Gastrocnemius medialis (tissue), 4 donors: Measurements from ENCODE around the gene CCL17. TPM values are rescaled to one million over a fixed set of nuclear protein-coding genes. Genes with fewer than 3 reads are reported as not detected.

ENCODE experiments used
- ATAC-seq, 2 donors: fragments of 150-250 bp; one replicate each; pipeline ENCODE4 v1.9.1; 2016
- DNase-seq, 2 donors: peaks; one replicate each; pipeline ENCODE4 v3.0.0-alpha.2; 2019
- H3K27ac ChIP-seq, 4 donors: fragments of 200-600 bp; sonication (generic); 1 replicate in 1 of 4; 2 replicates in 3 of 4; pipeline ENCODE4 v1.5.1; 2016 to 2018; ENCODE audit warnings: mild to moderate bottlenecking in 2 of 4, moderate library complexity in 1 of 4
- H3K27me3 ChIP-seq, 3 donors: fragments of 200-600 bp; sonication (generic) in 2 of 3; 1 replicate in 1 of 3; 2 replicates in 2 of 3; pipeline versions ENCODE4 v1.5.1 to v1.6.0; 2016 to 2019; ENCODE audit warnings: mild to moderate bottlenecking in 1 of 3, moderate library complexity in 1 of 3
- H3K36me3 ChIP-seq, 2 donors: fragments of 200-600 bp; sonication (generic) in 1 of 2; one replicate each; pipeline ENCODE4 v1.5.1; 2017 to 2018
- H3K4me1 ChIP-seq, 2 donors: fragments of 200-600 bp; sonication (generic) in 1 of 2; one replicate each; pipeline ENCODE4 v1.5.1; 2016 to 2017; ENCODE audit warnings: mild to moderate bottlenecking in 2 of 2
- H3K4me3 ChIP-seq, 4 donors: fragments of 200-600 bp; sonication (generic) in 3 of 4; 1 replicate in 1 of 4; 2 replicates in 3 of 4; pipeline ENCODE4 v1.5.1; 2016 to 2019; ENCODE audit warnings: mild to moderate bottlenecking in 2 of 4
- H3K9me3 ChIP-seq, 3 donors: fragments of 200-600 bp; sonication (generic) in 2 of 3; 1 replicate in 1 of 3; 2 replicates in 2 of 3; pipeline ENCODE4 v1.5.1; 2016 to 2019
- POLR2A ChIP-seq, 2 donors: fragments of 450-650 bp; IDR thresholded peaks; one replicate each; pipeline ENCODE4 v1.6.1; 2017; ENCODE audit warnings: antibody characterized with exemption in 2 of 2, mild to moderate bottlenecking in 2 of 2, moderate library complexity in 2 of 2
- in situ Hi-C, 4 donors: fragments of 200-750 bp; cut with MboI; loops; one replicate each; pipeline versions ENCODE4 v1.15.0 to v1.8.0; 2017; ENCODE audit warnings: low sequenced_read_pairs in 4 of 4
- intact Hi-C: fragments of 100-400 bp; cut with DNase I; formaldehyde crosslinking; loops from one replicate; pipeline ENCODE4 v1.15.1; 2023; ENCODE audit warnings: low total_unique reads
- total RNA-seq, 4 donors: library from RNA; depleted of rRNA; stranded (reverse); fragments of >200 nt; gene quantifications; one replicate each; pipeline versions ENCODE4 v1.1.0 to v1.2.3, GENCODE V29; 2016
- TF ChIP-seq, protein P1 (sequence below), 5 experiments: fragments of 450-650 bp in 3 of 5; fragments of 200-600 bp in 2 of 5; sonication (generic) in 2 of 5; IDR thresholded peaks in 4 of 5; conservative IDR thresholded peaks in 1 of 5; 1 replicate in 4 of 5; 2 replicates in 1 of 5; pipeline ENCODE4 v1.5.1; 2016 to 2019; ENCODE audit warnings: antibody characterized with exemption in 5 of 5, mild to moderate bottlenecking in 3 of 5, moderate library complexity in 3 of 5

Gene CCL17
- total RNA-seq, 4 donors from 2014 or later: not detected

DNA sequence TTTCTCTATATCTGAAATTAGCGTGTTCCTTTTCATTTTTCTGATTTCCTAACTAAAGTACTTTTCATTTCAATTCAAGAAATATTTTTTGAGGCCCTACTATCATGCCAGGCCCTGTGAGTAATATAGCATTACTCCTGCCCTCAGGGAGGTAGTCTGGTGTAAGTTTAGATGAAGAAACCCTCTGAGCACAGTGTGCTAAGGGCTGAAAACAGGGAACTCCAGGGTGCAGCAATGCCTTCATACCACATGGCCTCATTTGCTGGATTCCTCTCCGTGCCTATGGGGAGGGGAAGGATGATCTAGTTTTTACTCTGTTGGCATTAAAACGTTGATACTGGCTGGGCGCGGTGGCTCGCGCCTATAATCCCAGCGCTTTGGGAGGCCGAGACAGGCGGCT lies 47.5 kb downstream of the CCL17 start:
- Histone ChIP-seq H3K4me3 (no peak overlapping the region), H3K36me3 (peaks cover 0 to 61% of the 10 kb centered on the region in 2 donors), H3K27ac (no peak overlapping the region), H3K9me3 (no peaks in the 10 kb centered on the region), H3K4me1 (peaks cover 14 to 15% of the 10 kb centered on the region in 2 donors), H3K27me3 (no peaks in the 10 kb centered on the region)
- intact Hi-C loops: no loop called here
- no peak for TF ChIP-seq POLR2A (IDR thresholded peaks at IDR 0.05)
- TF ChIP-seq, protein P1, sequence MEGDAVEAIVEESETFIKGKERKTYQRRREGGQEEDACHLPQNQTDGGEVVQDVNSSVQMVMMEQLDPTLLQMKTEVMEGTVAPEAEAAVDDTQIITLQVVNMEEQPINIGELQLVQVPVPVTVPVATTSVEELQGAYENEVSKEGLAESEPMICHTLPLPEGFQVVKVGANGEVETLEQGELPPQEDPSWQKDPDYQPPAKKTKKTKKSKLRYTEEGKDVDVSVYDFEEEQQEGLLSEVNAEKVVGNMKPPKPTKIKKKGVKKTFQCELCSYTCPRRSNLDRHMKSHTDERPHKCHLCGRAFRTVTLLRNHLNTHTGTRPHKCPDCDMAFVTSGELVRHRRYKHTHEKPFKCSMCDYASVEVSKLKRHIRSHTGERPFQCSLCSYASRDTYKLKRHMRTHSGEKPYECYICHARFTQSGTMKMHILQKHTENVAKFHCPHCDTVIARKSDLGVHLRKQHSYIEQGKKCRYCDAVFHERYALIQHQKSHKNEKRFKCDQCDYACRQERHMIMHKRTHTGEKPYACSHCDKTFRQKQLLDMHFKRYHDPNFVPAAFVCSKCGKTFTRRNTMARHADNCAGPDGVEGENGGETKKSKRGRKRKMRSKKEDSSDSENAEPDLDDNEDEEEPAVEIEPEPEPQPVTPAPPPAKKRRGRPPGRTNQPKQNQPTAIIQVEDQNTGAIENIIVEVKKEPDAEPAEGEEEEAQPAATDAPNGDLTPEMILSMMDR (IDR thresholded peaks at IDR 0.05 in 4 of 5, conservative IDR thresholded peaks at IDR 0.05 in 1 of 5): no peak
- in situ Hi-C loops: no loop called here
- no peak for DNase-seq
- no peak for ATAC-seq

DNA sequence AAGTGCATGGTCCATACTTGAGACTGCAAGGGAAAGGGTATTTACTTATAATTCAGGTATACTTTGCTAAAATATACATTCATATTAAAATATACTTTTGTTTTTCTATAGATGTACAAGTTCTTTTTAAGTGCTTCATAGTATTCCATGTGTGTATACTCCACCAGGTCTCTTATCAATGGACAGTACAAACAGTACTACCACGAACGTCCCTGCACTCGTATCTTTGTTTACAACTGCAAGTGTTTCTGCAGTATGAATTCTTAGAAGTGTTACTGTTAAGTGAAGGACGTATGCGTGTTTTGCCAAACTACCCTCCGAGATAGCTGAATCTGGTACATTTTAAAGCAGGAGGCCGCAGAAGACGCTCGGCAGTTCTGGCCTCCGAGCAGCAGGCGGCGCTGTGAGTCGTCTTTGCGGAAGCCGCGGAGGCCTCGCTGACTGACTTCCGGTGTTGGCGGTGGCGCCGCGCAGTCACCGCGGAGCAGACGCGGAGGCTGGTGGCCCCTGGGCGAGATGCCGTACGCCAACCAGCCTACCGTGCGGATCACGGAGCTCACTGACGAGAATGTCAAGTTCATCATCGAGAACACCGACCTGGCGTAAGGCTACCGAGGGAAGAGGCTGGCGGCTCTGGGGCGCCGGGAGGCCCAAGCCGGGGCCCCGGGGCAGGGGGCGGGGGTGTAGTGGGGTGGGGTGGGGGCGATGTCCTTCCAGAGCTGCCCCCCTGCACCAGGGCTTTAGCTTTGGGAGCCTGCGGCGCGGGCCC lies 57.8 kb downstream of the CCL17 start, which contains the start of gene POLR2C:
TSS of gene POLR2C (plus strand) at position 471 of the 769 bp plus-strand sequence. CDS start at position 517, 46 bp downstream.
- H3K4me1 ChIP-seq: peaks cover 15 to 18% of the 10 kb centered on the region in 2 donors
- DNase-seq (peak; percentile 66 to 80), ATAC-seq (peak; percentile 88 to 92)
- TF ChIP-seq, protein P1 (IDR thresholded peaks at IDR 0.05 in 4 of 5, conservative IDR thresholded peaks at IDR 0.05 in 1 of 5): peak; percentile 89 to 97 (median 96)
- peak; percentile 80 to 92 for TF ChIP-seq POLR2A (IDR thresholded peaks at IDR 0.05)
- peaks cover 0 to 68% of the 10 kb centered on the region in 2 donors for H3K36me3 ChIP-seq
- intact Hi-C loops (loop anchor here (1.0 to 5.0 kb wide), 2 partner anchors 15 to 1010 kb away; partner anchors contain the start of genes CIAPIN1, COQ9, NUDT21 and OGFOD1), in situ Hi-C loops (no loop called here)
- H3K9me3 ChIP-seq: no peaks in the 10 kb centered on the region
- H3K27me3 ChIP-seq: no peaks in the 10 kb centered on the region
- peak within 1 kb of the TSS; percentile 77 to 96 (median 88) for H3K4me3 ChIP-seq
- peak within 1 kb of the TSS; percentile 86 to 92 (median 88) for H3K27ac ChIP-seq

DNA sequence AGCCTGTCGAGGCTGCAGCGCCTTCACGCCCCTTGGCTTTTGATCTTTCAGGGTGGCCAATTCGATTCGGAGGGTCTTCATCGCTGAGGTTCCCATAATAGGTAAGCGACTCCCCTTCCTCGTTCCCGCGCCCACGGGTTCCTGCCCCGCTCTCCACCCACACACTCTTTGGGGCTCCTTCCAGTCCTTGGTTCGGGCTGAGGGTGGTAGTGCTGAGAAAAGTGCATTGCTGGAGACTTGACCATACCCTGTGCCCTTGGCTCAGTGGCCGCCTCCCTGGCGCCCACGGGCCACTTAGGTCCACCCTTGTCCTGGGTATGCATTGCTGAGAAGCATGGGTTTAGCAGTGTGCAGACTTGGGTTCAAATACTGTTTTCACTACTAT lies 58.4 kb downstream of the CCL17 start:
- Histone ChIP-seq H3K27me3 (no peaks in the 10 kb centered on the region), H3K36me3 (peaks cover 0 to 67% of the 10 kb centered on the region in 2 donors), H3K4me1 (peaks cover 15 to 18% of the 10 kb centered on the region in 2 donors), H3K27ac (peak overlapping the region; percentile 86 to 92 (median 88)), H3K9me3 (no peaks in the 10 kb centered on the region), H3K4me3 (peak overlapping the region; percentile 77 to 96 (median 88))
- DNase-seq (no peak), ATAC-seq (peak; percentile 40 to 46)
- in situ Hi-C loops (no loop called here), intact Hi-C loops (loop anchor here (1.0 to 5.0 kb wide), 2 partner anchors 16 to 1011 kb away; partner anchors contain the start of genes CIAPIN1, COQ9, NUDT21 and OGFOD1)
- TF ChIP-seq, protein P1 (IDR thresholded peaks at IDR 0.05 in 4 of 5, conservative IDR thresholded peaks at IDR 0.05 in 1 of 5): no peak
- TF ChIP-seq POLR2A (IDR thresholded peaks at IDR 0.05): no peak

DNA sequence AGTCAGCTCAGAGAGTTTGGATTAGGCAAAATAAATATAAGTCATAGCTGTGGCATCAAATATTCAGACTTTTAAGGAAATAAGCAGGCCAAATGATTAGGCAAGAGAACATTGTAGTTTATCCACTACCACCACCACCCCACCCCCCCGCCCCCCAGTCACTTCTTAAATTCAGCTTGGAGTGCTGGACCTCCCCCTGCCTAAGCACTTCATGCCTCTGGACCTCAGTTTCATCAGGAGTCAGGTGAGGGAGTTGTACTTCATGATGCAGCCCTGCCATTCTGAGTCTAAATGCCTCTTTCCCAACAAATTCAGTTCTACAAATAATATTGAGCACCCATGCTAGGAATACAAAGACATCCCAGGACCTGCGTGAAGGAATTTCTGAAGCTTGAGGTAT lies 60.0 kb downstream of the CCL17 start:
- Histone ChIP-seq H3K36me3 (peaks cover 0 to 68% of the 10 kb centered on the region in 2 donors), H3K27me3 (no peaks in the 10 kb centered on the region), H3K9me3 (no peaks in the 10 kb centered on the region), H3K4me1 (peaks cover 15 to 18% of the 10 kb centered on the region in 2 donors), H3K27ac (no peak overlapping the region), H3K4me3 (no peak overlapping the region)
- no peak for ATAC-seq
- in situ Hi-C loops (no loop called here), intact Hi-C loops (loop anchor here (5.0 kb wide), 1 partner anchor 1012 kb away; the partner anchor contains the start of genes NUDT21 and OGFOD1)
- no peak for DNase-seq
- TF ChIP-seq, protein P1 (IDR thresholded peaks at IDR 0.05 in 4 of 5, conservative IDR thresholded peaks at IDR 0.05 in 1 of 5): no peak
- TF ChIP-seq POLR2A (IDR thresholded peaks at IDR 0.05): no peak

Other genes starting within 250 kb of the CCL17 start
- gene PSME3IP1, start 218.7 kb upstream of the CCL17 start, total RNA-seq: 10 to 100 TPM; 43.8 to 57.6 (median 53.4) TPM
- 10 to 100 TPM; 15.4 to 24.1 (median 20.7) TPM for gene RSPRY1, start 218.4 kb upstream of the CCL17 start, total RNA-seq
- 10 to 100 TPM; 25.5 to 52.6 (median 44.5) TPM for gene ARL2BP, start 159.5 kb upstream of the CCL17 start, total RNA-seq
- gene PLLP, start 120.1 kb upstream of the CCL17 start, total RNA-seq: 1 to 10 TPM; 1.2 to 6.2 (median 4.7) TPM
- gene CCL22, start 46.0 kb upstream of the CCL17 start, total RNA-seq: not detected
- 10 to 100 TPM in 1 of 4 donors, 1 to 10 TPM in 3; 2.2 to 15.7 (median 6.7) TPM for gene CX3CL1, start 32.3 kb upstream of the CCL17 start, total RNA-seq
- 10 to 100 TPM; 31.0 to 38.8 (median 37.9) TPM for gene CIAPIN1, start 42.6 kb downstream of the CCL17 start, total RNA-seq
- gene COQ9, start 42.7 kb downstream of the CCL17 start, total RNA-seq: 100 to 1,000 TPM; 107 to 171 (median 135) TPM
- 100 to 1,000 TPM in 3 of 4 donors, 10 to 100 TPM in 1; 97.2 to 162 (median 134) TPM for gene POLR2C, start 57.9 kb downstream of the CCL17 start, total RNA-seq
- 1 to 10 TPM; 2.2 to 3.6 (median 2.9) TPM for gene DOK4, start 81.7 kb downstream of the CCL17 start, total RNA-seq
- 1 to 10 TPM; 1.2 to 9.3 (median 3.4) TPM for gene CCDC102A, start 131.8 kb downstream of the CCL17 start, total RNA-seq
- not detected for gene ADGRG5, start 137.9 kb downstream of the CCL17 start, total RNA-seq
- gene ADGRG1, start 223.9 kb downstream of the CCL17 start, total RNA-seq: 10 to 100 TPM in 3 of 4 donors, 1 to 10 TPM in 1; 9.8 to 14.6 (median 13.3) TPM